Middle frontal gyrus (tissue), 1 donor: ENCODE results near the gene TDP1.

Source experiments
- DNase-seq: peaks from one replicate; pipeline ENCODE4 v3.0.0-alpha.2; 2015; ENCODE audit warnings: low spot score; ENCODE audit errors: extremely low spot score

The TDP1 gene

DNA sequence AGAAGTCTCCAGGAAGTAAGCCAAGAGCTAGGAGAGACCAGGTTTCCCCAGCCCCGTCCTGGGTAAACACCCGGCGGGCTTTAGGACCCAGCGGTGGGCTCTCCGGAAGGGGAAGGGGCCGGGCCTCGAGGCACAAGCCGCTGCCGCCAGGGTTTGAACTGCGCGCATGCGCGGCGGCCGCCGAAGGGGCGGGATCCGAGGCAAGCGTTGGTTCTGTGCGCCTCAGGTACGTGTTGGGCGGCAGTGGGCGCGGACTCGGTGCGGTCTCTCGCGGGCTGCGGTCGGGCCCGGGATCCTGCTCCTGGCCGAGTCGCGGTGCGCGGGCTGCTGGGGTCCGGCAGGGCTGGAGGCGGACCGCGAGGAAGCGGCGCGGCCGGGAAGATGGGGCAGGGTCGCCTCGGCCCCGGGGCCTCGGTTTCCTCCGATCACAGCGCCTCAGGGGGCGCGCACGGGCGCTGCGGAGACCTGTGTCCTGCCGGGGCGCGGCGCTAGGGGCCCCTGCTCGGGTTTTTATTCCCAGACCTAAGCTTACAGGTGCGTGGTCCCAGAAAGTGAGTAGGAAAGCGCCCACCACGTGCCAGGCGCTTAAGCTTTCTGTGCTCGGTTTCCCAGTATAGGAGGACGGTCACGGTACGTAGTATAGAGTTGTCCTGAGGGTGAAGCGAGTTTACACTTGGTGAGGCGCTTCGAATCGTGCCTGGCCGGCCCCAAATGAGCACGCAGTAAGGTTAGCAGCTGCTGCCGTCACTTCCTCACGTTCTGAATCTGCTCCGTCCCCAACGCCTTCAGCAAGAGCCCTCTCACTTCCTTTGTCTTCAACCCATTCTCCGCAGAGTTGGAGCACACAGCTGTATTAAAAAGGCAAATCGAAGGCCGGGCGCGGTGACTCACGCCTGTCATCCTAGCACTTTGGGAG lies at the start of gene TDP1:
Gene TDP1 (plus strand): TSS at position 183 of the 916 bp plus-strand sequence. CDS start 7,188 bp downstream, outside the sequence.
- peak; percentile 88 for DNase-seq

DNA sequence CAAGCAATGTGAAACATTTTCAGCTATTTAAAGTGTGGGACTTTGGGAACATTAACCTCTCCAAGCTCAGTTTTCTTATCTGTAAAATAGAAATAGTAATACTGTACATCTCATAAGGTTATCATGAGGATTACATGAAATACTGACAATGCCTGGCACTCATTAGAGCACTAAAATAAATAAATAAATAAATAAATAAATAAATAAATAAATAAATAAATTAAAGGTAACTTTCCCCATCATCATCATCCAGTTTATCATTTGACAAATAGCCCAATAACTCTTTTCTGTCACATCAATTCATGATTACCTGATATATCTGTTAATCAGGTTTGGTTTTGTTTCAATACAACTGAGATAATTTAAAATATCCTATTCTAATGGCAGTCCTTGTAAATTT lies 49.7 kb upstream of the TDP1 start:
- DNase-seq = no peak

DNA sequence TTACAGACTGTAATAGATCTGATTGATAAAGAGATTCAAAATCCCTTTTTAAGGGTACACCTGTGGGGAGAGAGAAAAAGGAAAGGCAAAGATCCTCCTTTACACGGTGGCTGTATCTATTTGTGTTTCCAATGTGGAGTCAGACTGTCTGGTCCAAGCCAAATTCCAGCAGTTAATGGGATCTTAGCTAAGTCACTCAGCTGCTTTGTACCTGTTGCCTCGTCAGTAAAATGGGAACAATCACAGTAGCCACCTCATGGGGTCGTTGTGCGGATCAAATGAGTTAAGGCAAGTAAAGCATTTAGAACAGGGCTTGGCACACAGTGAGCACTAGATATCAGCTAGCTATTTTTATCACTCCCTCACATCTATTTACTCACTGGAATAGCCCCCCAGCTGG lies 48.1 kb upstream of the TDP1 start:
- no peak for DNase-seq

GRCh38 chr14:89908712-89909450 lies 46.8 kb upstream of the TDP1 start:
- no peak for DNase-seq

DNA sequence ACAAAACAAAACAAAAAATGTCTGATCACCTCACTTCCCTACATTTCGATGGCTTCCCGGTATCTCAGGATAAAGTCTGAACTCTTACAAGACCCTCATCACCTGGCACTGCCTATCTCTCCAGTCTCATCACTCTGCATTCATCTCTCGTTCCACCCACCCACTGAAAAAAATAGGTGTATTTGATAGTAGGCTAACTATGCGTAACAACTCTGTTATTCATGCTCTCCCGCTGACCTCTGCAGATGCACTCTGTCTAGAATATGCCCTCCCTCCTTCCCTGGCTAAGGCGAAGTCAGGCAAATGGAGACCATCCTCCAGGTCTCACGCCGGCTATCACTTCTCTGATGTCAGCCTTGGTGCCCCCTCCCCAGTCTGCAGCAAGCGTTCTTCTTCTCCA lies 46.1 kb upstream of the TDP1 start:
- DNase-seq = no peak

DNA sequence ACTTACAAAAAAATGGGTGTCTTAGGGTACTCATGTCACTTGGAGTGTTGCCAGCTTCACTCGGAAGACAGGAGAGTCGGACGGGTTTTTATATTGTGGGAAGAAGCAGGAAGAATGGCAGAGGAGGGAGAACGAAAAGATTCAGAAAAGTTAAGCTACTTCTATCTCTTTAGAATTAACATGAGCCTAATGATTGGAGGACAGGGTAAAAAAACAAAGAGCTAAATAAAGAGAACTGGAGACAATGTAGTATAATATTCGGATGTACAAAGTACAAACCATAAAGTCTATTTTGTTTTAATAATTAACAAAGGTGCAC lies 45.1 kb upstream of the TDP1 start:
- DNase-seq = no peak

- DNase-seq = no peak
Measured at GRCh38 chr14:89911010-89911919, 44.5 kb upstream of the TDP1 start.

DNA sequence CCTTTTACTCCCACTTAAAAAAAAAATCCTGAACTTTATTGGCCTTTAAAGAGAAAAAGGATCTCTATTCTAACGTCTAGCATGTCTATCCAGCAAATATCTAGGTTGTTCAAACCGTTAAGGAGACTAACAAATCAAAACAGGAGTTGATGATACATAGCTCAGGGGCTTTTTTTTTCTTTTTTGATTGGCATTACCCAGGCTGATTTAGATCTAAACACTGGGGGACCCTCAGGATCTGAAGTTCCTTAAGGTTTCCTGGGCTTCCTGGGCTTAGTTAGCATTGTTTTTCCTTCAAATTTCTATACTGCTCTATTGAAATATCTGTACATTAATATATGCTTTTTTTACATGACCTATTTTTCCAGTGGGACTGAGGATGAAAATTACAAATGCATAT lies 43.5 kb upstream of the TDP1 start:
- no peak for DNase-seq

DNA sequence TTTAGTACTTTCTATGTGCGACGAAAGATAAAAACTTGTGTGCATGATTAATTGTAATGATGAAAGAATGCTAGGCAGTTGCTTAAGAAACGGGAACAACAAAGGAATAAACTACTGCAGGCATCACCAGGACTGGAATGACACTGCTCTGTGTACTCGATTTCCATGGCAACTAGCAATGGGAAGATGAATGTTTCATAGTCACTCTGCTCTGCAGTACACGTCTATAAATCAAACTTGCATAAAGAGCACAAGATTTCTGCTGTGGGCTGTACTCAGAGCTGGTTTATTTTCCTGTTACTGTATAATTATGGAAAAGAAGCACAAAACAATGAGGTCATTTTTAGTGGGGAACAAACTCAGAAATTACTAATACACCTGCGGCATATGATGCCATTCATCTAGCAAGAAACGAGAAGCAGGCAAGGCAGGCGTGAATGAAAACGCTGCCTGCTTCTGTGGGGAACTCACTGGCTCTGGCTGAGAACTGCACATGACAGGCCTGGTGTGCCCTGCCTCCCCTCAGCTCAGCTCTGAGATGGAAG lies 43.0 kb upstream of the TDP1 start:
- DNase-seq = no peak

DNA sequence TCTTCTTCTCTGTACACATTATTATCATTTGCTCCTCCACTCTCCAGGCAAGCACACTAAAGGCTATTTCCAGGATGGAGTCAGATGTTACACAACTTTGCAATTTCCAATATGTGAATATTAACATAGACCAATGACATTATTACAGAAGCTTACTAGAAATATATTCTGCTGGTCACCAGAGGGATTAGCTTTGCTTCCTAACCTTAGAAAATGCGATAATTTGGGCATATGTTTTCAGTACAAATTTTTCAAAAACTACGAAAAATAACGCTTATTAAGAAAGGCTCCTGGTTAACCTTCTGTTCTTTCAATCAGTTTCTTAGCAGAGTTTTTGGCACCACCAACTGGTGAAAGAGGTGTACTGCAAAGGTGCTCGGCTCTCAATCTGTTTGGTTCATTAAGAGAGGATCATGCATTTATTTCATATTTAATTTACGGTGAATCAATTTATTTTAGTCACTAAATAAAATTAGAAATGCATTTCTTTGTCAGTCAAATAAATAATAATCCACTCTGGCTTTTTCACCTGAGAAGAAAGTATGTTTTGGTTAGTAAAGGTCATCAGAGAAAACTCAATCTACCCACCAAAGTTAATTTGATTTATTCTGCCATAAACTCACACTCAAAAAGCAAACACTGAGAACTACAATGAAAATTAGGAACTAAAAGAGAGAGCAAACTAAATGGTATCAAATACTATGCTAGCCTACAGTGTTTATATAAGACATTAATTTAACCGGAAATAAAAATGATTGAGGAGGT lies 40.4 kb upstream of the TDP1 start:
- peak; percentile 86 for DNase-seq

DNA sequence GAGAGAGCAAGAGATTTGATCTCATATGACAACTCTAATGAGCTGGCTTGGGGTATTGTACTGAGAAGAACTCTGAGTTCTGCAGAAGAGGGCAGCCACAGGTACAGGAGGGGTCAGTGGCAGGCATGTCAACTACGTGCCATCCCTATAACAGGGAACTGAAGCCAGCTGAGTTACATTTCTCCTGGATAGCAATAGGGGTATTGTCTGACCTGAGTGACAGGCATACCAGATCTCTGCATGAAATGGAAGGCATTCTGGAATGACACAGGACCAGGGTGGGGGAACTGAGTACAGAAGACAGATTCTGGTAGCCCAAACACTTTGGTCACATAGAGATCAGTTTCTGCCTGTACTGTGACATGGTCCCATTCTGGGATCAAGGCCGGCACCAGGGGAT lies 37.0 kb upstream of the TDP1 start:
- DNase-seq = no peak

DNA sequence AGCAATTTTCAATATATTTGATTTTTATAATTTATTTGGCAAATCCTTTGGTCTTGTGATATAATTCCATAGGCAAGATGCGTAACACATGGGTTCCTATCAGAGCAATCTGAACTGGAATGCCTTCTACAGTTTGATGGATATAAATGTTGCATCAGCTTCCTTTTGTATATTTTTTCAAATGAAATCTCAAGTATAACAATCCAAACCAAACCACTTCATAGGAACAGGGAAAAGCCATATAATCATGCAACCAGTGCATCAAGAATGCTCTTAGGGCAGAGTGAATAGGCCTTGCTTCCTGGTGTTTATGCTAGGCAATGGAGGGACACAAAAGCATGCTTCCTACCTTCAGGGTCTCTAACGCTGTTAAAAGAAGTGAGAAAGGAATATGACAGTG lies 35.7 kb upstream of the TDP1 start:
- no peak for DNase-seq

DNA sequence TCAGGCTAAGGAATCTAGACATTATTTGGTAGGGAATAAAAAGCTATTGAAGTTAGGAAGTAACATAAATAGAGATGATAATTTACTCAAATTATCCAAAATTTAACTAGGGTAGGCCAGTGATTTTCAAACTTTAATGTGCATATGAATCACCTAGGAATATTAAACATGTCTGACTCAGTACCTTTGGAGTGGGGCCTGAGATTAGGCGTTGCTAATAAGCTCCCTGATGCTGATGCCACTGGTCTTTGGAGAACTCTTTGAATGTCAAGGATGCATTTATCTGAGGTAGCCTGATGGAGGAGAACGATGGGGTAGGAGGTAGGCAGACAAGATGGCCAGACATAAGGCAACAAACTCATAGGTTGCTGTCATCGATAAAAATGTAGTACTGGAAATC lies 34.4 kb upstream of the TDP1 start:
- DNase-seq = no peak

- no peak for DNase-seq
Measured at GRCh38 chr14:89922031-89922907, 33.5 kb upstream of the TDP1 start.

GRCh38 chr14:89924268-89924667 lies 31.5 kb upstream of the TDP1 start:
- DNase-seq = no peak

DNA sequence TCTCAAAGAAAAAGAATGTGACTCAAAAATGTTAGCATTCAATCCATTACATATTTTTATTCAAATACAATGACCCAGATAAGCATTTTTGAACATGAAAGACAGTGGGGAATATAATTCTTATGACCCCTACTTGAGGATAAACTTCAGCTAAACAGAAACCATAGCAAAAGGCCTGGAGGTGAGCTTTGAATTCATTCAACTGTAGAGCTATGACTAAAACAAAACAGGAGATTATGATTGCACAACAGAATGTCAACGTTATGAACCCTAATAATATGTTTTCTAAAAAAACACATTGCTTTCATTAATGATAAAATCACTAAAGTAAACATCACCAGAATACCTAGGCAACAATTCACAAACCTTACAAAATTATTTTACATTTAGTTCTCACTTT lies 29.0 kb upstream of the TDP1 start:
- DNase-seq = no peak

GRCh38 chr14:89927186-89927865 lies 28.4 kb upstream of the TDP1 start:
- no peak for DNase-seq

DNA sequence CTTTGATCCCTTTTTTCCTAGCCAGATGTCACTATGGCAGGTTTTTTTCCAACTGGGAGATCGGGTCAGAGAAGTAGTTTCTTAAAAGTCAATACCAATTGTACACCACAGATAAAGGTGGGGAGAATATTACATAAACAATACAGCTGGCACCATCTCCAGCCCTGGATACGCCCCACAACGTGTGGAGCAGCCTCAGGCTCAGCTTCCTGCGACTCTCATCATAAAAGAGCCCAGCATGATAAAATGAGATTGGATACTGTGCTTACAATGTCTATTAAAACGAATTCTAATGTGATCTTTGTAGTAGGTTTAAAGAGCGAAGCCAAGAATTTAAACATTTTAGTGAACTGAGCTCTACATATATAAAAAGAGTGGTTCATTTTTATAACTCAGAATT lies 22.7 kb upstream of the TDP1 start:
- DNase-seq = no peak

DNA sequence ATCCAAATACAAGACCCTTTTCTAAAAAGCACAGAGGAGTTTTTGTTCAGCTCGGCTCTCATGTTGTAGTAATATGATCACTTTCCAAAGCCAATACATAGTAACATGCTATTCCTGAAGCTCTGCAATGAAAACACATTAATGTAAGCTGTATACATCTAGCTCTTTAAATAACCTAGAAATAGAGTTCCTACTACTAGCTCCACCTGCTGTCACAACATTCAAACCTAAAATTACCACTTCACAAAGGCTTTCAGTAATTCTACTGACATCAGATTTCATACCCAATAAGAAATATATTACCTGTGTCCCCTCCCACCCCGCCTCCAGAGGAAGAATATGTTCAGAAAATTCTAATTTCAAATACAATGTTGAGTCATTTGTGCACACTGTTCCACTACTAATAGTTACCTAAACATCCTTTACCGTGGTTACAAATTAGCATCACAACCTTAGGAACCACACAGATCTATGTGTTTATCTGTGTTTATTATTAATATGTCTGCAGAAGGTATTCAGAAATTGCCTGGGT lies 19.0 kb upstream of the TDP1 start:
- DNase-seq = no peak
